HepG2 (cell line): ENCODE results near the gene ENDOD1. TPM values are rescaled to one million over a fixed set of nuclear protein-coding genes. Genes with fewer than 3 reads are reported as not detected.

Source experiments
- ATF7 ChIP-seq, 2 experiments: fragments of 450-650 bp in 1 of 2; sonication (generic) in 1 of 2; formaldehyde crosslinking in 1 of 2; IDR thresholded peaks; 2 replicates each; pipeline versions ENCODE4 v1.4.0 to v1.6.1; 2016 to 2020; ENCODE audit warnings: antibody characterized with exemption in 1 of 2, mild to moderate bottlenecking in 1 of 2, missing genetic modification reagents in 1 of 2
- CENPX ChIP-seq: sonication (generic); formaldehyde crosslinking; IDR thresholded peaks from 2 replicates; pipeline ENCODE4 v1.9.0; 2021; ENCODE audit warnings: mild to moderate bottlenecking, missing genetic modification reagents, moderate library complexity
- GABPA ChIP-seq, 2 experiments: IDR thresholded peaks; 2 replicates each; pipeline ENCODE4 v1.6.1; 2011 to 2016; ENCODE audit warnings: low read depth in 2 of 2, low read length in 1 of 2, missing biosample characterization in 1 of 2, missing genetic modification characterization in 1 of 2
- GMEB1 ChIP-seq: sonication (generic); formaldehyde crosslinking; IDR thresholded peaks from 2 replicates; pipeline ENCODE4 v1.5.1; 2020; ENCODE audit warnings: missing genetic modification reagents, mild to moderate bottlenecking, borderline replicate concordance
- IKZF1 ChIP-seq: fragments of 450-650 bp; IDR thresholded peaks from 2 replicates; pipeline ENCODE4 v1.7.1; 2016
- IKZF4 ChIP-seq: sonication (generic); formaldehyde crosslinking; IDR thresholded peaks from 2 replicates; pipeline ENCODE4 v1.5.1; 2020; ENCODE audit warnings: borderline replicate concordance, mild to moderate bottlenecking, low read depth, missing genetic modification reagents; ENCODE audit errors: not compliant biosample characterization
- NFKBIZ ChIP-seq: IDR thresholded peaks from 2 replicates; pipeline ENCODE4 v1.6.1; 2018; ENCODE audit warnings: missing genetic modification reagents, missing compliant biosample characterization
- NONO ChIP-seq, 2 experiments: fragments of 450-650 bp in 1 of 2; sonication (generic) in 1 of 2; formaldehyde crosslinking in 1 of 2; IDR thresholded peaks in 1 of 2; conservative IDR thresholded peaks in 1 of 2; 2 replicates each; pipeline versions ENCODE4 v1.6.1 to v1.8.0; 2017 to 2022; ENCODE audit warnings: mild to moderate bottlenecking in 1 of 2, missing genetic modification reagents in 1 of 2, moderate library complexity in 1 of 2
- PITX1 ChIP-seq: sonication (generic); formaldehyde crosslinking; IDR thresholded peaks from 2 replicates; pipeline ENCODE4 v1.5.1; 2020; ENCODE audit warnings: mild to moderate bottlenecking, missing genetic modification reagents
- POLR2G ChIP-seq: fragments of 200-400 bp; formaldehyde crosslinking; IDR thresholded peaks from 2 replicates; pipeline ENCODE4 v1.6.1; 2018; ENCODE audit warnings: mild to moderate bottlenecking, low read depth, low read length, moderate library complexity
- PRDM4 ChIP-seq: sonication (generic); formaldehyde crosslinking; IDR thresholded peaks from 2 replicates; pipeline ENCODE4 v1.9.0; 2021; ENCODE audit warnings: missing genetic modification reagents, borderline replicate concordance
- RARG ChIP-seq: sonication (generic); formaldehyde crosslinking; IDR thresholded peaks from 2 replicates; pipeline ENCODE4 v1.4.0; 2020; ENCODE audit warnings: low read depth, mild to moderate bottlenecking, missing genetic modification reagents
- SOX5 ChIP-seq: IDR thresholded peaks from 2 replicates; pipeline ENCODE4 v1.6.1; 2016; ENCODE audit warnings: borderline replicate concordance
- SRF ChIP-seq: IDR thresholded peaks from 2 replicates; pipeline ENCODE4 v1.6.1; 2011; ENCODE audit warnings: mild to moderate bottlenecking, low read depth, low read length, moderate library complexity
- TGIF2 ChIP-seq: IDR thresholded peaks from 2 replicates; pipeline ENCODE4 v1.6.1; 2016; ENCODE audit warnings: control low read depth, missing compliant biosample characterization
- ZNF160 ChIP-seq: sonication (generic); formaldehyde crosslinking; IDR thresholded peaks from 2 replicates; pipeline ENCODE4 v1.8.0; 2022; ENCODE audit warnings: mild to moderate bottlenecking, inconsistent platforms, missing genetic modification reagents
- ZNF230 ChIP-seq: sonication (generic); formaldehyde crosslinking; IDR thresholded peaks from 2 replicates; pipeline ENCODE4 v1.4.0; 2020; ENCODE audit warnings: mild to moderate bottlenecking, missing genetic modification reagents
- ZNF670 ChIP-seq: sonication (generic); formaldehyde crosslinking; IDR thresholded peaks from 2 replicates; pipeline ENCODE4 v1.8.0; 2022; ENCODE audit warnings: mild to moderate bottlenecking, missing genetic modification reagents, borderline replicate concordance
- polyA plus RNA-seq, 8 experiments: library from polyadenylated mRNA; depleted of rRNA in 3 of 8; stranded (reverse) in 7 of 8; unstranded in 1 of 8; fragments of >200 nt; fragmentation: Illumina TruSeq in 4 of 8; extraction: Trizol in 4 of 8; gene quantifications; 2 replicates each; pipeline versions ENCODE4 v1.2.1 to v1.2.3, GENCODE V29; 2011 to 2016; ENCODE audit warnings: low read depth in 4 of 8, missing spikeins in 1 of 8, mixed read lengths in 1 of 8; ENCODE audit not compliant: insufficient read depth in 1 of 8
- total RNA-seq, 5 experiments: library from RNA; depleted of rRNA; stranded (reverse); fragments of >200 nt; fragmentation: Illumina TruSeq; extraction: Trizol; gene quantifications; 2 replicates each; pipeline ENCODE4 v1.2.3, GENCODE V29; 2016; ENCODE audit warnings: low read depth in 1 of 5
- TF ChIP-seq, protein P1 (sequence below): sonication (generic); formaldehyde crosslinking; IDR thresholded peaks from 2 replicates; pipeline ENCODE4 v1.5.0; 2020; ENCODE audit warnings: mild to moderate bottlenecking, missing genetic modification reagents, moderate library complexity
- TF ChIP-seq, protein P2 (sequence below): sonication (generic); formaldehyde crosslinking; IDR thresholded peaks from 2 replicates; pipeline ENCODE4 v1.5.0; 2020; ENCODE audit warnings: missing genetic modification reagents

Gene ENDOD1
- total and polyA plus RNA-seq, 2 of the 13 experiments (the other 11 are each of a cell fraction or from before 2014, with no cell fraction given), result 2.0 to 6.8 TPM

DNA sequence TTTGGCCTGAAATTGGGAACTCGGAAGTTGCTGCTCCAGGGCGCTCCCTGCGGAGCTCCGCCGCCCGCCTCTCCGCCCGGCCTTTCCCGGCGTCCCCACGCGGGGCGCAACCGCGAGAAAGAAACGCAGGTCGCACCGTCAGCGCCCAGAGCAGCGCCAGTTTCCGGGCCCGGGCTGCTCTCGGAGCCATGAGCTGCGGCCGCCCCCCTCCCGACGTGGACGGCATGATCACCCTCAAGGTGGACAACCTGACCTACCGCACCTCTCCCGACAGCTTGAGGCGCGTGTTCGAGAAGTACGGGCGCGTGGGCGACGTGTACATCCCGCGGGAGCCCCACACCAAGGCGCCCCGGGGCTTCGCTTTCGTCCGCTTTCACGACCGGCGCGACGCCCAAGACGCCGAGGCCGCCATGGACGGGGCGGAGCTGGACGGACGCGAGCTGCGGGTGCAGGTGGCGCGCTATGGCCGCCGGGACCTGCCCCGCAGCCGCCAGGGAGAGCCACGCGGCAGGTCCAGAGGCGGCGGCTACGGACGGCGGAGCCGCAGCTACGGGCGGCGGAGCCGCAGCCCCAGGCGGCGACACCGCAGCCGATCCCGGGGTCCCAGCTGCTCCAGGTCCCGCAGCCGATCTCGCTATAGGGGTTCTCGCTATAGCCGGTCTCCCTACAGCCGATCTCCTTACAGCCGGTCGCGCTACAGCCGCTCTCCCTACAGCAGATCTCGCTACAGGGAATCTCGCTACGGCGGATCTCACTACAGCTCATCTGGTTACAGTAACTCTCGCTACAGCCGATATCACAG lies 22.4 kb upstream of the ENDOD1 start (continued):
- TF ChIP-seq RARG, result no peak
- peak; percentile 79 for TF ChIP-seq POLR2G
- TF ChIP-seq IKZF1, result no peak
- TF ChIP-seq SOX5, result peak; percentile 10; the same call in 1 of the 2 replicates
- TF ChIP-seq TGIF2 (CRISPR knock-in tag), result no peak
- peak; percentile 73 for TF ChIP-seq GMEB1 (CRISPR knock-in tag)
- TF ChIP-seq CENPX (CRISPR knock-in tag), result no peak
- no peak for TF ChIP-seq NONO (IDR thresholded peaks at IDR 0.05)
- peak; percentile 76 for TF ChIP-seq NONO (CRISPR knock-in tag; conservative IDR thresholded peaks at IDR 0.05)
- TF ChIP-seq, protein P1, sequence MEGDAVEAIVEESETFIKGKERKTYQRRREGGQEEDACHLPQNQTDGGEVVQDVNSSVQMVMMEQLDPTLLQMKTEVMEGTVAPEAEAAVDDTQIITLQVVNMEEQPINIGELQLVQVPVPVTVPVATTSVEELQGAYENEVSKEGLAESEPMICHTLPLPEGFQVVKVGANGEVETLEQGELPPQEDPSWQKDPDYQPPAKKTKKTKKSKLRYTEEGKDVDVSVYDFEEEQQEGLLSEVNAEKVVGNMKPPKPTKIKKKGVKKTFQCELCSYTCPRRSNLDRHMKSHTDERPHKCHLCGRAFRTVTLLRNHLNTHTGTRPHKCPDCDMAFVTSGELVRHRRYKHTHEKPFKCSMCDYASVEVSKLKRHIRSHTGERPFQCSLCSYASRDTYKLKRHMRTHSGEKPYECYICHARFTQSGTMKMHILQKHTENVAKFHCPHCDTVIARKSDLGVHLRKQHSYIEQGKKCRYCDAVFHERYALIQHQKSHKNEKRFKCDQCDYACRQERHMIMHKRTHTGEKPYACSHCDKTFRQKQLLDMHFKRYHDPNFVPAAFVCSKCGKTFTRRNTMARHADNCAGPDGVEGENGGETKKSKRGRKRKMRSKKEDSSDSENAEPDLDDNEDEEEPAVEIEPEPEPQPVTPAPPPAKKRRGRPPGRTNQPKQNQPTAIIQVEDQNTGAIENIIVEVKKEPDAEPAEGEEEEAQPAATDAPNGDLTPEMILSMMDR (CRISPR knock-in tag), result peak; percentile 66
- TF ChIP-seq ZNF230, result peak; percentile 75; the same call in 1 of the 2 replicates
- TF ChIP-seq GABPA (IDR thresholded peaks at IDR 0.05; ENCODE audit: low read depth, low read length), result peak; percentile 15; the same call in 1 of the 2 replicates
- TF ChIP-seq GABPA (CRISPR knock-in tag; IDR thresholded peaks at IDR 0.05; ENCODE audit: low read depth), result peak; percentile 60; the same call in 1 of the 2 replicates
- TF ChIP-seq, protein P2, sequence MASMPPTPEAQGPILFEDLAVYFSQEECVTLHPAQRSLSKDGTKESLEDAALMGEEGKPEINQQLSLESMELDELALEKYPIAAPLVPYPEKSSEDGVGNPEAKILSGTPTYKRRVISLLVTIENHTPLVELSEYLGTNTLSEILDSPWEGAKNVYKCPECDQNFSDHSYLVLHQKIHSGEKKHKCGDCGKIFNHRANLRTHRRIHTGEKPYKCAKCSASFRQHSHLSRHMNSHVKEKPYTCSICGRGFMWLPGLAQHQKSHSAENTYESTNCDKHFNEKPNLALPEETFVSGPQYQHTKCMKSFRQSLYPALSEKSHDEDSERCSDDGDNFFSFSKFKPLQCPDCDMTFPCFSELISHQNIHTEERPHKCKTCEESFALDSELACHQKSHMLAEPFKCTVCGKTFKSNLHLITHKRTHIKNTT (CRISPR knock-in tag), result no peak
- no peak for TF ChIP-seq SRF
- TF ChIP-seq PITX1 (CRISPR knock-in tag), result no peak
- no peak for TF ChIP-seq PRDM4 (CRISPR knock-in tag)
- no peak for TF ChIP-seq ZNF670 (CRISPR knock-in tag)
- TF ChIP-seq IKZF4 (CRISPR knock-in tag), result no peak
- no peak for TF ChIP-seq ATF7 (IDR thresholded peaks at IDR 0.05)
- TF ChIP-seq ATF7 (CRISPR knock-in tag; IDR thresholded peaks at IDR 0.05), result no peak
- 0 out of 2 replicates have a peak, but pooled peaks have one; percentile 24 for TF ChIP-seq NFKBIZ
- TF ChIP-seq ZNF160, result no peak; the same call in 1 of the 2 replicates
